GM23338 (cell line): ENCODE measurements around the gene FAM47E. TPM values are rescaled to one million over a fixed set of nuclear protein-coding genes. Genes with fewer than 3 reads are reported as not detected.

ENCODE experiments used
- ATAC-seq: fragments of 200-7000 bp; cut with Tn5 transposase; 3 replicates; pipeline ENCODE4 v1.9.1; 2020
- DNase-seq: peaks from one replicate; pipeline ENCODE4 v3.0.0-alpha.2; 2015; ENCODE audit warnings: low spot score
- H2AFZ ChIP-seq: fragments of 200-600 bp; sonication (generic); 2 replicates; pipeline ENCODE4 v1.8.0; 2016; ENCODE audit warnings: antibody characterized with exemption, mild to moderate bottlenecking, moderate library complexity
- H3F3A ChIP-seq: fragments of 200-600 bp; sonication (generic); replicated peaks from 2 replicates; pipeline ENCODE4 v1.8.0; 2017; ENCODE audit warnings: antibody characterized with exemption, mixed run types, low read depth
- H3K27ac ChIP-seq: fragments of 200-600 bp; sonication (generic); 2 replicates; pipeline ENCODE4 v1.6.1; 2016; ENCODE audit warnings: low read depth
- H3K27me3 ChIP-seq: fragments of 200-600 bp; sonication (generic); 2 replicates; pipeline ENCODE4 v1.8.0; 2016; ENCODE audit warnings: mild to moderate bottlenecking, mixed run types, moderate library complexity; ENCODE audit not compliant: insufficient read depth
- H3K36me3 ChIP-seq: fragments of 200-600 bp; sonication (generic); 2 replicates; pipeline ENCODE4 v1.8.0; 2016; ENCODE audit warnings: mild to moderate bottlenecking; ENCODE audit not compliant: insufficient read depth
- H3K4me1 ChIP-seq: fragments of 200-600 bp; sonication (generic); 2 replicates; pipeline ENCODE4 v1.8.0; 2016; ENCODE audit warnings: mild to moderate bottlenecking, moderate library complexity; ENCODE audit not compliant: insufficient read depth
- H3K4me2 ChIP-seq: fragments of 200-600 bp; sonication (generic); 2 replicates; pipeline ENCODE4 v1.7.1; 2017; ENCODE audit warnings: mixed run types
- H3K4me3 ChIP-seq: fragments of 200-600 bp; sonication (generic); 2 replicates; pipeline ENCODE4 v1.6.1; 2016; ENCODE audit warnings: mixed run types
- H3K79me2 ChIP-seq: fragments of 200-600 bp; sonication (generic); replicated peaks from 2 replicates; pipeline ENCODE4 v1.8.0; 2017; ENCODE audit warnings: mild to moderate bottlenecking; ENCODE audit not compliant: insufficient read depth
- H3K9me2 ChIP-seq: fragments of 200-600 bp; sonication (generic); 2 replicates; pipeline ENCODE4 v1.8.0; 2017; ENCODE audit not compliant: insufficient read depth
- H4K20me1 ChIP-seq: fragments of 200-600 bp; sonication (generic); replicated peaks from 2 replicates; pipeline ENCODE4 v1.8.0; 2017; ENCODE audit warnings: mild to moderate bottlenecking; ENCODE audit not compliant: insufficient read depth
- H3K27ac Mint-ChIP-seq: 2 replicates; pipeline ENCODE4 v1.8.0; 2020; ENCODE audit warnings: inconsistent platforms, mild to moderate bottlenecking, moderate library complexity, mixed read lengths
- H3K27me3 Mint-ChIP-seq: 3 replicates; pipeline ENCODE4 v1.8.0; 2022; ENCODE audit warnings: low read depth, mild to moderate bottlenecking, moderate library complexity, mixed read lengths, inconsistent platforms; ENCODE audit not compliant: insufficient read depth, poor library complexity
- H3K36me3 Mint-ChIP-seq: 3 replicates; pipeline ENCODE4 v1.8.0; 2021; ENCODE audit warnings: low read depth, mild to moderate bottlenecking, inconsistent platforms, moderate library complexity, mixed read lengths
- H3K4me1 Mint-ChIP-seq: 3 replicates; pipeline ENCODE4 v1.8.0; 2020; ENCODE audit warnings: mild to moderate bottlenecking, inconsistent platforms, mixed read lengths
- H3K4me3 Mint-ChIP-seq: 3 replicates; pipeline ENCODE4 v1.8.0; 2021; ENCODE audit warnings: moderate library complexity, mild to moderate bottlenecking, inconsistent platforms, mixed read lengths
- H3K9me3 Mint-ChIP-seq: 3 replicates; pipeline ENCODE4 v1.8.0; 2020; ENCODE audit warnings: moderate library complexity, mild to moderate bottlenecking, inconsistent platforms, mixed read lengths
- CREB1 ChIP-seq: fragments of 250-450 bp; sonication (Bioruptor Pico); IDR thresholded peaks from 2 replicates; pipeline ENCODE4 v1.5.0; 2020; ENCODE audit warnings: low read depth, mild to moderate bottlenecking, moderate library complexity
- CTCF ChIP-seq, 2 experiments: fragments of 200-600 bp in 1 of 2; sonication (generic) in 1 of 2; conservative IDR thresholded peaks; 2 replicates each; pipeline versions ENCODE4 v1.5.1 to v1.6.1; 2016 to 2017; ENCODE audit warnings: antibody characterized with exemption in 2 of 2, low read depth in 2 of 2, mild to moderate bottlenecking in 2 of 2, moderate library complexity in 1 of 2
- ETS1 ChIP-seq: IDR thresholded peaks from 2 replicates; pipeline ENCODE4 v1.6.1; 2016; ENCODE audit warnings: antibody characterized with exemption
- EZH2phosphoT487 ChIP-seq: fragments of 200-600 bp; sonication (generic); IDR thresholded peaks from one replicate; pipeline ENCODE4 v1.8.1; 2018; ENCODE audit warnings: antibody characterized with exemption; ENCODE audit not compliant: unreplicated experiment
- JUNB ChIP-seq: IDR thresholded peaks from one replicate; pipeline ENCODE4 v1.6.1; 2016; ENCODE audit warnings: antibody characterized with exemption; ENCODE audit not compliant: unreplicated experiment
- REST ChIP-seq: IDR thresholded peaks from one replicate; pipeline ENCODE4 v1.6.1; 2018; ENCODE audit warnings: antibody characterized with exemption; ENCODE audit not compliant: unreplicated experiment
- ZNF114 ChIP-seq: fragments of 250-450 bp; sonication (Bioruptor Pico); IDR thresholded peaks from 2 replicates; pipeline ENCODE4 v1.5.0; 2020; ENCODE audit warnings: mild to moderate bottlenecking, moderate library complexity
- ZNF331 ChIP-seq: fragments of 250-450 bp; sonication (Bioruptor Pico); IDR thresholded peaks from 2 replicates; pipeline ENCODE4 v1.5.0; 2020; ENCODE audit warnings: low read depth, mild to moderate bottlenecking, moderate library complexity
- polyA plus RNA-seq: library from polyadenylated mRNA; unstranded; fragments of >200 nt; fragmentation: Nextera tagmentation; extraction: Ambion mirVana; gene quantifications from 2 replicates; pipeline ENCODE4 v1.2.1, GENCODE V29; 2016
- total RNA-seq: library from RNA; depleted of rRNA; stranded (reverse); fragments of >200 nt; shearing (Covaris generic); gene quantifications from 2 replicates; pipeline ENCODE4 v1.2.3, GENCODE V29; 2014

FAM47E gene
- total and polyA plus RNA-seq, 2 experiments from 2014 or later = 0.66 to 2.3 TPM

- Histone ChIP-seq H3K79me2 (peaks cover 49% of the 10 kb centered on the region), H4K20me1 (peaks cover 11% of the 10 kb centered on the region; the same call in 1 of the 2 replicates), H2AFZ (no peak overlapping the region), H3K27me3 (no peaks in the 10 kb centered on the region), H3K4me3 (peak overlapping the region; percentile 67), H3K36me3 (no peaks in the 10 kb centered on the region), H3K27ac (no peak overlapping the region), H3F3A (peaks cover 21% of the 10 kb centered on the region), H3K4me1 (peaks cover 28% of the 10 kb centered on the region), H3K9me2 (no peaks in the 10 kb centered on the region), H3K4me2 (peak overlapping the region; percentile 88)
- no peaks in the 10 kb centered on the region for H3K36me3 Mint-ChIP-seq
- peaks cover 7% of the 10 kb centered on the region for H3K27me3 Mint-ChIP-seq
- peaks cover 47% of the 10 kb centered on the region for H3K4me1 Mint-ChIP-seq
- TF ChIP-seq ZNF331 (no peak), REST (no peak), CTCF (conservative IDR thresholded peaks at IDR 0.05; ENCODE audit: low read depth in 2 of 2) (no peak), ETS1 (no peak), EZH2phosphoT487 (no peak)
- no peak overlapping the region for H3K27ac Mint-ChIP-seq
- no peaks in the 10 kb centered on the region for H3K9me3 Mint-ChIP-seq
- peak overlapping the region; percentile 92 for H3K4me3 Mint-ChIP-seq
- no peak for ATAC-seq
- DNase-seq = no peak
Measured at GRCh38 chr4:76211769-76212708, 39.5 kb upstream of the FAM47E start.

GRCh38 chr4:76212851-76213414, 38.6 kb upstream of the FAM47E start:
- peak overlapping the region; percentile 76; the same call in 1 of the 2 replicates for H3K27ac ChIP-seq
- Mint-ChIP-seq H3K27ac (peak overlapping the region; percentile 90), H3K4me1 (peaks cover 52% of the 10 kb centered on the region), H3K36me3 (no peaks in the 10 kb centered on the region; the same call in 2 of the 3 replicates), H3K4me3 (peak overlapping the region; percentile 92), H3K27me3 (peaks cover 7% of the 10 kb centered on the region), H3K9me3 (no peaks in the 10 kb centered on the region)
- DNase-seq (peak; percentile 74), ATAC-seq (peak; percentile 60)
- H3K9me2 ChIP-seq = no peaks in the 10 kb centered on the region
- H3K4me3 ChIP-seq = peak overlapping the region; percentile 67
- H4K20me1 ChIP-seq = peaks cover 7% of the 10 kb centered on the region; the same call in 1 of the 2 replicates
- H3K4me2 ChIP-seq = peak overlapping the region; percentile 88
- H2AFZ ChIP-seq = peak overlapping the region; percentile 98
- peaks cover 40% of the 10 kb centered on the region for H3K79me2 ChIP-seq
- no peaks in the 10 kb centered on the region for H3K36me3 ChIP-seq
- H3K27me3 ChIP-seq = no peaks in the 10 kb centered on the region
- peaks cover 34% of the 10 kb centered on the region for H3K4me1 ChIP-seq
- peaks cover 21% of the 10 kb centered on the region for H3F3A ChIP-seq
- TF ChIP-seq CTCF (conservative IDR thresholded peaks at IDR 0.05; ENCODE audit: low read depth in 2 of 2) (no peak), EZH2phosphoT487 (no peak), JUNB (no peak), ZNF114 (no peak), REST (no peak), CREB1 (no peak)
